ENCODE results near the gene FNBP1. TPM values are rescaled to one million over a fixed set of nuclear protein-coding genes. Genes with fewer than 3 reads are reported as not detected.

Gene FNBP1
- total RNA-seq, 1 donor from 2014 or later = 80.4 TPM

- Mint-ChIP-seq H3K27ac (ENCODE audit: unreplicated experiment) (peak overlapping the region; percentile 68), H3K4me1 (ENCODE audit: low read depth, unreplicated experiment) (peaks cover 32% of the 10 kb centered on the region), H3K9me3 (ENCODE audit: unreplicated experiment) (peaks cover 8% of the 10 kb centered on the region), H3K27me3 (ENCODE audit: unreplicated experiment) (peaks cover 11% of the 10 kb centered on the region), H3K36me3 (ENCODE audit: unreplicated experiment) (no peaks in the 10 kb centered on the region), H3K4me3 (ENCODE audit: unreplicated experiment) (peak overlapping the region; percentile 25)
- no peak for DNase-seq
- no peak for TF ChIP-seq CTCF (IDR thresholded peaks at IDR 0.05; ENCODE audit: partially characterized antibody, unreplicated experiment)
These were observed 162.1 kb downstream of the FNBP1 start for GRCh38 chr9:129880654-129881546.

GRCh38 chr9:129879991-129880653 lies 162.9 kb downstream of the FNBP1 start:
- Mint-ChIP-seq H3K27ac (ENCODE audit: unreplicated experiment) (no peak overlapping the region), H3K9me3 (ENCODE audit: unreplicated experiment) (peaks cover 14% of the 10 kb centered on the region), H3K4me3 (ENCODE audit: unreplicated experiment) (no peak overlapping the region)

GRCh38 chr9:129879103-129879699 lies 163.8 kb downstream of the FNBP1 start:
- H3K9me3 Mint-ChIP-seq (ENCODE audit: unreplicated experiment) = peaks cover 16% of the 10 kb centered on the region
- H3K36me3 Mint-ChIP-seq (ENCODE audit: unreplicated experiment) = peaks cover 4% of the 10 kb centered on the region
- peaks cover 32% of the 10 kb centered on the region for H3K4me1 Mint-ChIP-seq (ENCODE audit: low read depth, unreplicated experiment)
- TF ChIP-seq CTCF (IDR thresholded peaks at IDR 0.05; ENCODE audit: partially characterized antibody, unreplicated experiment) = no peak
- no peak overlapping the region for H3K27ac Mint-ChIP-seq (ENCODE audit: unreplicated experiment)
- no peak for DNase-seq
- H3K27me3 Mint-ChIP-seq (ENCODE audit: unreplicated experiment) = peaks cover 22% of the 10 kb centered on the region
- no peak overlapping the region for H3K4me3 Mint-ChIP-seq (ENCODE audit: unreplicated experiment)

More at GRCh38 chr9:129879991-129880653, 162.9 kb downstream of the FNBP1 start:
- peaks cover 18% of the 10 kb centered on the region for H3K27me3 Mint-ChIP-seq (ENCODE audit: unreplicated experiment)
- no peaks in the 10 kb centered on the region for H3K36me3 Mint-ChIP-seq (ENCODE audit: unreplicated experiment)
- no peak for DNase-seq
- H3K4me1 Mint-ChIP-seq (ENCODE audit: low read depth, unreplicated experiment) = peaks cover 33% of the 10 kb centered on the region
- no peak for TF ChIP-seq CTCF (IDR thresholded peaks at IDR 0.05; ENCODE audit: partially characterized antibody, unreplicated experiment)

- no peak overlapping the region for H3K27ac Mint-ChIP-seq (ENCODE audit: unreplicated experiment)
- peaks cover 19% of the 10 kb centered on the region for H3K9me3 Mint-ChIP-seq (ENCODE audit: unreplicated experiment)
- peaks cover 4% of the 10 kb centered on the region for H3K36me3 Mint-ChIP-seq (ENCODE audit: unreplicated experiment)
- DNase-seq = no peak
- no peak overlapping the region for H3K4me3 Mint-ChIP-seq (ENCODE audit: unreplicated experiment)
- H3K4me1 Mint-ChIP-seq (ENCODE audit: low read depth, unreplicated experiment) = peaks cover 31% of the 10 kb centered on the region
- H3K27me3 Mint-ChIP-seq (ENCODE audit: unreplicated experiment) = peaks cover 26% of the 10 kb centered on the region
- no peak for TF ChIP-seq CTCF (IDR thresholded peaks at IDR 0.05; ENCODE audit: partially characterized antibody, unreplicated experiment)
These were observed 164.7 kb downstream of the FNBP1 start for GRCh38 chr9:129878291-129878690.

Data from glutamatergic neuron (in vitro differentiated cells).